ENCODE data around the gene HSDL2.

The HSDL2 gene

DNA sequence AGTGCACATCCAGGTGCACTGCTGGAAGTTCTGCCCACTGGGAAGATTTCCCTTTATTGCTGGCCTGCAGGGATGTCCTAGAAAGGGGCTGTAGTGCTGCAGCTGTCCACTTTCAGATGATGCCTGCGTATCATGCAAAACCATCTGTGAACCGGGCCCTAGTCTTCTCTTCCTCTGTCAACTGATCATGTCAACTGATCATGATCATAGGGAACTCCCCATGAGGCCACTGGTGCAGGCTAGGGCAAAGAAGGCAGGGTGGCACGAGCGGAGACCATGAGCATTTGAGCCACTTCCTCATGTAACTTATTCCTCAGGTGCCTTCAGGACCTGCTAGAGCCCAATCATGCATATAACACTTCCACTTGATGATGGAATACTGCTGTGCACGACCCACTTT lies 4.5 kb upstream of the HSDL2 start:
- H3K9me3 ChIP-seq (ENCODE audit: low read length), result no peaks in the 10 kb centered on the region

DNA sequence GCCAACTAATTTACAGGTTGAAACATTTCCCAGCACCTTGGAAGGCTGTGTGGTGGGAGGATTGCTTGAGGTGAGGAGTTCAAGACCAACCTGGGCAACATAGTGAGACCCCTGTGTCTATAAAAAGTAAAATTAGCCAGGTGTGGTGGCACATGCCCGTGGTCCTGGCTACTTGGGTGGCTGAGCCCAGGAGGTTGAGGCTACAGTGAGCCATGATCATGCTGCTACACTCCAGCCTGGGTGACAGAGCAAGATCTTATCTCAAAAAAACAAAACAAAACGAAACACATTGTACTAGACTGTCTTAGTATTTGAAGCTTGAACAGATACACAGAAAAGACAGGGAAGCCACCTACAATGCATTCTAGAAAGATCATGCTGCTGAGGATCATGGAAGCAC lies 2.8 kb upstream of the HSDL2 start:
- no peak for TF ChIP-seq EZH2 (IDR thresholded peaks at IDR 0.05; ENCODE audit: borderline replicate concordance, low read length)
- no peak for TF ChIP-seq CTCF (IDR thresholded peaks at IDR 0.05; ENCODE audit: low read length)
- Histone ChIP-seq H3K9me2 (ENCODE audit: low read depth, low read length) (no peaks in the 10 kb centered on the region), H4K20me1 (ENCODE audit: insufficient read depth, low read length) (no peaks in the 10 kb centered on the region), H3K79me2 (ENCODE audit: insufficient read depth, low read length) (no peaks in the 10 kb centered on the region), H3K27me3 (ENCODE audit: insufficient read depth, low read length) (no peaks in the 10 kb centered on the region), H3F3A (ENCODE audit: insufficient read depth, low read length) (no peaks in the 10 kb centered on the region), H3K4me3 (ENCODE audit: low read depth, low read length, poor library complexity, severe bottlenecking) (peak overlapping the region; percentile 85), H3K9ac (ENCODE audit: low read length) (no peak overlapping the region), H3K27ac (ENCODE audit: low read depth, low read length, poor library complexity, severe bottlenecking) (no peak overlapping the region), H2AFZ (ENCODE audit: low read length) (no peak overlapping the region), H3K9me3 (ENCODE audit: low read length) (no peaks in the 10 kb centered on the region), H3K4me2 (ENCODE audit: low read length) (peak overlapping the region; percentile 84; the same call in 1 of the 2 replicates), H3K36me3 (ENCODE audit: insufficient read depth, low read length) (no peaks in the 10 kb centered on the region), H3K4me1 (ENCODE audit: insufficient read depth, low read length, severe bottlenecking) (peaks cover 38% of the 10 kb centered on the region)

More for the DNA sequence above, 4.5 kb upstream of the HSDL2 start:
- Histone ChIP-seq H4K20me1 (ENCODE audit: insufficient read depth, low read length) (no peaks in the 10 kb centered on the region), H3K4me1 (ENCODE audit: insufficient read depth, low read length, severe bottlenecking) (peaks cover 24% of the 10 kb centered on the region), H3K9me2 (ENCODE audit: low read depth, low read length) (no peaks in the 10 kb centered on the region), H3K4me3 (ENCODE audit: low read depth, low read length, poor library complexity, severe bottlenecking) (no peak overlapping the region), H3F3A (ENCODE audit: insufficient read depth, low read length) (no peaks in the 10 kb centered on the region), H3K27ac (ENCODE audit: low read depth, low read length, poor library complexity, severe bottlenecking) (no peak overlapping the region), H3K79me2 (ENCODE audit: insufficient read depth, low read length) (no peaks in the 10 kb centered on the region), H2AFZ (ENCODE audit: low read length) (no peak overlapping the region), H3K9ac (ENCODE audit: low read length) (no peak overlapping the region), H3K4me2 (ENCODE audit: low read length) (no peak overlapping the region), H3K36me3 (ENCODE audit: insufficient read depth, low read length) (no peaks in the 10 kb centered on the region), H3K27me3 (ENCODE audit: insufficient read depth, low read length) (no peaks in the 10 kb centered on the region)
- TF ChIP-seq CTCF (IDR thresholded peaks at IDR 0.05; ENCODE audit: low read length), result no peak
- no peak for TF ChIP-seq EZH2 (IDR thresholded peaks at IDR 0.05; ENCODE audit: borderline replicate concordance, low read length)

GRCh38 chr9:112377684-112378327 lies 2.1 kb upstream of the HSDL2 start:
- Histone ChIP-seq H2AFZ (ENCODE audit: low read length) (0 out of 2 replicates have a peak overlapping the region, but pooled peaks have one; percentile 14), H3K4me2 (ENCODE audit: low read length) (peak overlapping the region; percentile 84), H3K9me2 (ENCODE audit: low read depth, low read length) (no peaks in the 10 kb centered on the region), H4K20me1 (ENCODE audit: insufficient read depth, low read length) (no peaks in the 10 kb centered on the region), H3K36me3 (ENCODE audit: insufficient read depth, low read length) (no peaks in the 10 kb centered on the region), H3K4me3 (ENCODE audit: low read depth, low read length, poor library complexity, severe bottlenecking) (peak overlapping the region; percentile 85), H3F3A (ENCODE audit: insufficient read depth, low read length) (no peaks in the 10 kb centered on the region), H3K9me3 (ENCODE audit: low read length) (no peaks in the 10 kb centered on the region), H3K27ac (ENCODE audit: low read depth, low read length, poor library complexity, severe bottlenecking) (peak overlapping the region; percentile 60), H3K4me1 (ENCODE audit: insufficient read depth, low read length, severe bottlenecking) (peaks cover 45% of the 10 kb centered on the region), H3K79me2 (ENCODE audit: insufficient read depth, low read length) (no peaks in the 10 kb centered on the region), H3K27me3 (ENCODE audit: insufficient read depth, low read length) (no peaks in the 10 kb centered on the region), H3K9ac (ENCODE audit: low read length) (peak overlapping the region; percentile 81)
- TF ChIP-seq EZH2 (IDR thresholded peaks at IDR 0.05; ENCODE audit: borderline replicate concordance, low read length) (no peak), CTCF (IDR thresholded peaks at IDR 0.05; ENCODE audit: low read length) (no peak)
